ENCODE data around the gene CARD8.

- TF ChIP-seq FOXK2 (IDR thresholded peaks at IDR 0.05) (no peak), L3MBTL2 (conservative IDR thresholded peaks at IDR 0.05) (peak; percentile 68), BHLHE40 (IDR thresholded peaks at IDR 0.05; ENCODE audit: borderline replicate concordance) (no peak), SP1 (IDR thresholded peaks at IDR 0.05) (no peak), SUZ12 (IDR thresholded peaks at IDR 0.05) (no peak)
Observed at GRCh38 chr19:48290771-48291488, 35.2 kb upstream of the CARD8 start.

Measured in HEK293T (cell line).